NCI-H2081 (cell line): ENCODE results near the gene PTPRN2.
A peak's percentile ranks its signal among the peaks of the same experiment; 100 is the strongest.
"Not testable (repeated sequence)": the region's sequence is repeated elsewhere in the genome, so short reads cannot be mapped to it uniquely, and the experiment has no call there.

ENCODE experiments used
- DNase-seq, 2 experiments: peaks; one replicate each; lab custom pipeline; 2025; lab: John Stamatoyannopoulos, UW

Gene PTPRN2

DNA sequence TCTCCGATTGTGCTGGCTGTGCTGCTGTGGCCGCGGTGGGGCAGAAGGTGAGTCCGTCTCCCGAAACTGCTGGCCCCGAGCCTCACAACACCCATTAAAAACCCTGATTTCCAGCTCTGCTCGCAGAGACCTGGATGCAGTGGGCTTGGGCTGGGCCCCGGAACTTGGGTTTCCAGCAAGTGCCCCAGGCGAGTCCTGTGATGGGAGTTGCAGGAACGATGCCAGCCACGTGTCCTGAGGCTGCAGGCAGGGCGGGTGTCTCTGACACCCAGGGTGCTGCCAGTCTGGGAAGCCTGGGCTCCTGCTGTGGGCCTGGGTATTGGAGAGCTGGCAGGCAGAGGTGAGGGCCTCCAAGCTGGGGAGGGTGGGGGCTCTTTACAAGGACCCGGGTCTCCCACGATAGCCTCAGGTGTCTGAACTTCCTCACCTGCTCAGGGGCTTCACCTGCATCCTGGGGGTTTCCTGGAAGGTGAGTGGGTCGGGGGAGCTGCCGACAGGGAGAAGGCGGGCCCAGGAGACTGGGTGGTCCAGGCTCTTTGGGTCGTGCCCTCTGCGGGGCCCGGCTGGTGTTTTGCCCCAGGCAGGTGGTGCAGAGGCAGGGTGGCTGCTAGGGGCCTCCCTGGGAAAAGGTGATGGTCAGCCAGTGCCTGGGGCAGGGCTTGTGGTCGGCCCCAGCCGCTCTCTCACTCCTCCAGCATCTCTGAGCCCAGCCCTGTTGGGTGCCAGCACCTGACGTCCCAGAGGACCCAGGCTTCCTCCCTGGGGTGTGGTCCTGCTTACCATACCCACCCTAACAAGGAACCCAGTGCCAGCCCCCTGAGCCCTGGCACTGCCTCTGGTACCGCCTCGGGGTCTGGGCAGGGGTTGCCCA lies 1070.5 kb downstream of the PTPRN2 start:
- no peak for DNase-seq

DNA sequence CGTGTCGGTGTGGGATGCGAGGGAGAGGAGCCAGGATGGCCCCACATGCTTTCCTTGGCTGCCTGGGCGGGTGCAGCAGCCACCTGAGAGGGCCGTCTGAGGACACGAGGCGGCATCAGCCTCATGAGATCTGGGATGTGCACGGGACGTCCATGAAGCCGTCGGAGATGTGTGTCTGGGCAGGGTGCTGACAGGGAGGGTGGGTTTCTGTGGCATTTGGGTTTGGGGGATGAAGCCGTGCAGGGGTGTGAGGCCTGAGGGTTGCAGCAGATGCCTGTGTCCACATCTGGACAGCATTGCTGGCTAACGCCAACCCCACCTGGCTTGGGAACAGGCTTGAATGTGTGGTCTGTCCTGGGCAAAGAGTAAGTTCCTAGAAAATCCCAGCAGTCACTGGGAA lies 1071.3 kb downstream of the PTPRN2 start:
- DNase-seq = no peak

DNA sequence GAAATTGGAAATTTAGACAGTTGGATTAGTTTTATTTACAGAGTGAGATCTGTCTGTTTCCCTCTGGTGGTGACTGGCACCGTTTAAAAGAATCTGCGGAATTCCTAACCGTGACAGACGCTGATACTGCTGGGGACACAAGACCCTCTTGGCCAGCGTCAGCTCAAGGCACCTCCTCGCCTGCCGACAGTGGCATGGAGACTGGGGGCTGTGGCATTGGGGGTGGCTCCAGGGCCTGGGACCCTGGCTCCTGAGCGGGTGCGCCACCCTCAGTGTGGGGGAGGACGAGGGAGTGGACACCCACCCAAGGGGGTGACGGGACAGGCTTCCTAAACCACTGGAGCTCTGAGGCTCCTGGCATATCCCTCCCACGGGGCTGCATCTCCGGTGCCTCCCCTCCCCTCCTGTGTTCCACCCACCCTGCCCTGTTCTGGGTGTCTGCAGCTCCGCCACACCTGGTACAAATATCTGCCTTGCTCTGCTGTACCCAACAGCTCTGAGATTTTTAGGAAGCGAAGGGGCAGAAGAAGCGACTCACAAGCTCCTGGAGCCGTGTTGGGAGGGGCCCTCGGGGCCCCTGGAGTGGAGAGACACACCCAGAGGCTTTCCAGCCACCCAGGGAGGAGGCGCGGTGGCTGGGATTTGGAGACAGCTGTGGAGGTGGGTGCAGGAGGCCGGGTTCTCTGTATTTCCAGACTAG lies 1072.1 kb downstream of the PTPRN2 start:
- no peak for DNase-seq

DNA sequence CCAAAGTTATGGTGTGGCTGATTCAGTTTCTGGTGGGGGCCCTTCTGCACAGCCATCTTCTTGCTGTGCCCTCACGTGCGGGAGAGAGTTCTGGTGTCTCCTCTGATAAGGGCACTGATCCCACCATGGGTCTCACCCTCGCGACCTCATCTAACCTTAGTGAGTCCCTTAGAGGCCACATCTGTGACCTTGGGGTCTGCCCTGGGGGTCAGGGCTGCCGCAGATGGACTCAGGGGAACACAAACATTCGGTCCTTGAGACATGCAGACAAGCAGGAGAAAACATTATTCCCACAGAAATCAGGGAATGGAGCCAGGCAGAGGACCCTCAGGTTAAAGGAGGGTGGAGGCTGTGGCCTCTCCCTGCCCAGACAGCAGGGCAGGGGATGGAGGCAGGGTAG lies 1072.9 kb downstream of the PTPRN2 start:
- no peak for DNase-seq

- no peak for DNase-seq
Observed at GRCh38 chr7:157514306-157514705, 1073.3 kb downstream of the PTPRN2 start.

- no peak for DNase-seq
Observed at GRCh38 chr7:157513682-157514081, 1073.9 kb downstream of the PTPRN2 start.

DNA sequence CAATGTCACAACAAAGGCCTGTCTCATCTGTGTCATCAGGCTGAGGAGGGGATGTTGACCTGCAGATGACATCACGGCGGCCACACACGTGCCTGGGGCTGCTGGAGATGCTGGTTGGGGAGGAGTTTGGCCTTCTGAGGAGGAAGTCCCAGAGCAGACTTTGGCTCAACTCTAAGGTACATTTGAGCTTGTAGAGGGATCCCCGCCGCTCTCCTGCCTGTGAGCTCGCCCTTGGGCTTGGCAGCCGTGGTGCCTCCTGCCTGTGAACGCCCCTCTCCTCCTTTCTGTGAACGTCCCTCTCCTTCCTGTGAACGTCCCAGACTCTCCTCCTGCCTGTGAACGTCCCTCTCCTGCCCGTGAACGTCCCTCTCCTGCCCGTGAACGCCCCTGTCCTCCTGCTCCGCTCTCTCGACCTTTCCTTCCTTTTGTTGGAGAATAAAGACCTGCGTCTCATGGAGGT lies 1074.4 kb downstream of the PTPRN2 start:
- no peak for DNase-seq

GRCh38 chr7:157509226-157509625 lies 1078.4 kb downstream of the PTPRN2 start:
- DNase-seq = no peak

GRCh38 chr7:157508477-157508881 lies 1079.1 kb downstream of the PTPRN2 start:
- no peak for DNase-seq

DNA sequence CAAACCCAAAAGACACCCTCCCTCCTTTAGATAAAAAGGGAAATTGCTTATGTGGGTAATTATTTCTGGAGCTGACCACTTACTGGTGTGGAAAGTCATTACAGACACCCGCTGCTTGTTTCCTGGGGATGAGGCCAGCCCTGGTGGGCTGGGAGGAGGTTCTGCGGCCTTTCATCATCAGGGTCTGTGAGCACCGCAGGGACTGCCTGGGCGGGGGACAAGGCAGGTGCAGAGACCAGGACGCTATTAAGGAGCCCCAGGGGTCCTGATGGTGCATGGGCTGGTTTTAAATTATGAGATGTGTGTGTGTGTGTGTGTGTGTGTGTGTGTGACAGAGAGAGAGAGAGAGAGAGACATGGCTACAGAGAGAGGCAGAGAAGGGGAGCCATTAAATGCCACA lies 1079.6 kb downstream of the PTPRN2 start:
- peak; percentile 53 to 81 for DNase-seq

GRCh38 chr7:157506268-157506667 lies 1081.4 kb downstream of the PTPRN2 start:
- DNase-seq = no peak

GRCh38 chr7:157505646-157506045 lies 1082.0 kb downstream of the PTPRN2 start:
- no peak for DNase-seq

- DNase-seq = no peak
Observed at GRCh38 chr7:157503229-157503628, 1084.4 kb downstream of the PTPRN2 start.

GRCh38 chr7:157502701-157503111 lies 1084.9 kb downstream of the PTPRN2 start:
- no peak for DNase-seq

DNA sequence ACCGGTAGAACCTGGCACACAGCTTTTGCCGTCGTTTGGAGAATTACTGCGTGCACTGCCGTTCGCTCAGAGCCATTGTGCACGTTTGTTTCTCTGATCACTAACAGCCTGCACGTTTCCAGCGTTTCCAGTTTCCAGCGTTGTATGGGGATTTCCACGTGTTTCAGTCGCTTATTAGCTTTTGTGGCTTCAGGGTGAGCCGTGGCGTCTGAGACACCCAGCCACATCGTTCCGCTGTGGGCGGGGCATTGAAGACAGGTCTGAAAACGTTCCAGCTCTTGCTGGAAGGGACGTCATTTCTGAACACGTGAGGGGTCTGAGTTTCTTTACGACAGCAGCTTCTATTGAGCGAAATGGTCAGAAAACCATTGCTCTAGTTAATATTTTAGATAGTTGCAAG lies 1086.0 kb downstream of the PTPRN2 start:
- no peak for DNase-seq

DNA sequence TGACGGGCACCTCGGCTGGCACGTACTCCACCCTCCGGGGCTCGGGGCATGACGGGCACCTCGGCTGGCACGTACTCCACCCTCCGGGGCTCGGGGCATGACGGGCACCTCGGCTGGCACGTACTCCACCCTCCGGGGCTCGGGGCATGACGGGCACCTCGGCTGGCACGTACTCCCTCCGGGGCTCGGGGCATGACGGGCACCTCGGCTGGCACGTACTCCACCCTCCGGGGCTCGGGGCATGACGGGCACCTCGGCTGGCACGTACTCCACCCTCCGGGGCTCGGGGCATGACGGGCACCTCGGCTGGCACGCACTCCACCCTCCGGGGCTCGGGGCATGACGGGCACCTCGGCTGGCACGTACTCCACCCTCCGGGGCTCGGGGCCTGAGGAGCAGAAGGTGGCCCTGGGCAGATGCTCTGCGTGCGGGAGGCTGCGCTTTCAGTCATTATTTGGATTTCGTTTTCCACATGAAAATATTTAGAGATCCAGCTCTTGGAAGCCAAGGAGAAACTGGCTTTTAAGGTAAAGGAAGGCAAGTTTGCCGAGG lies 1086.6 kb downstream of the PTPRN2 start:
- not testable (repeated sequence) for DNase-seq

GRCh38 chr7:157500171-157500960 lies 1087.3 kb downstream of the PTPRN2 start:
- no peak for DNase-seq

DNA sequence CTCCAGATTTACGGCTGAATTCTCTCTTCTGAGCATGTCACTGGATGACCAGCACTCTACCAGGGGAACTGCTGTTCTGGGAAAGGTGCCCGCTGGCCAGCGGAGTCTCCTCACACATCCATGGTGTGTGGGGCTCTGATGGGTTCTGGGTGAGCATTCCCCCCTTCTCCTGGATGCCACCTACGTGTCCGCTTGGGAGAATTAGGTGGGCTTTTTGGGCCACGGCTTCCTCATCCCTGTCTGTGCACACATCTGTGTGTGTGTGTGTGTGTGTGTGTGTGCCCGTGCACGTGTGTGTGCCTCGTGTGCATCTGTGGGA lies 1087.8 kb downstream of the PTPRN2 start:
- no peak for DNase-seq

- DNase-seq = no peak
Observed at GRCh38 chr7:157499121-157499834, 1088.3 kb downstream of the PTPRN2 start.

- DNase-seq = no peak
Observed at GRCh38 chr7:157498657-157499056, 1089.0 kb downstream of the PTPRN2 start.
